Retinal pigment epithelial cell (primary cell): ENCODE data around the gene PRKCD.
A peak's percentile ranks its signal among the peaks of the same experiment; 100 is the strongest.

Source experiments
- DNase-seq: peaks from one replicate; pipeline ENCODE4 v3.0.0-alpha.2; 2010; ENCODE audit warnings: low read depth
- H3K4me3 ChIP-seq: 2 replicates; pipeline ENCODE4 v1.5.1; 2011; ENCODE audit warnings: mild to moderate bottlenecking, low read length, control low read depth, moderate library complexity
- TF ChIP-seq, protein P1 (sequence below): conservative IDR thresholded peaks from 2 replicates; pipeline ENCODE4 v1.5.1; 2011; ENCODE audit warnings: low read depth, low read length, control low read depth, inconsistent platforms

The PRKCD gene

DNA sequence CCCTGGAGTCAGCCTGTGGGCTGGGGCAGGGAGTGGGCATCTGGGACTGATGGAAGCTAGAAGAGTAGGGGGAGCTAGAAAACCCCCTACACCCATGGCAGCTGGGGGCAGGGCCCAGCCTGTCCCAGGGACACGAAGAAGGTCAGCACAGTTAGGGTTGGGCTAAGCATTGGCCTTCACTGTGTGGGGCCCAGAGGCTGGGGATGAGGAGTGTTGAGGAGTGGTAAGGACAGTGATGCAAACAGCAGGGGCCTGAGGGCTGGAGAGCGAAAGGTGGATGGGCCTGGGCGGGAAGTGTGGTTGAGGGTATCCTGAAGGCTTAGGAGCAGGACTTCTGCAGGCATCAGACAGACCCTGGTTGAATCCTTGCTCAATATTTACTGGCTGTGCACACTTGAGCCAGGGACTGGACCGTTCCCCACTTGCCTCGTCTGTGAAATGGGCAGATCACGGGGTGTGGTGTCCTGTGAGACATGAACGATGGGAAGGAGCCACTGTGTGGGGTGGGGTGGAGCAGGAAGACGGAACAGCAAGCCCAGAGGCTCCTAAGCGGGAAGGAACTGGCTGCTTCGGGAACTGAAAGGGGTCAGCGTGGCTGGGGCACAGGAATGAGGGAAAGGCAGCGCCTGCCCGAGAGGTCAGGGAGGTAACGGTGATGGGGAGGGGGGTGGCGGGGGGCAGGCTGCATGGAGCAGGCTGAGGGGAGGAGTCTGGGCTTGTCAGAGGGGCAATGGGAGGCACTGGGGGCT lies 7.3 kb downstream of the PRKCD start:
- DNase-seq, result no peak
- TF ChIP-seq, protein P1, sequence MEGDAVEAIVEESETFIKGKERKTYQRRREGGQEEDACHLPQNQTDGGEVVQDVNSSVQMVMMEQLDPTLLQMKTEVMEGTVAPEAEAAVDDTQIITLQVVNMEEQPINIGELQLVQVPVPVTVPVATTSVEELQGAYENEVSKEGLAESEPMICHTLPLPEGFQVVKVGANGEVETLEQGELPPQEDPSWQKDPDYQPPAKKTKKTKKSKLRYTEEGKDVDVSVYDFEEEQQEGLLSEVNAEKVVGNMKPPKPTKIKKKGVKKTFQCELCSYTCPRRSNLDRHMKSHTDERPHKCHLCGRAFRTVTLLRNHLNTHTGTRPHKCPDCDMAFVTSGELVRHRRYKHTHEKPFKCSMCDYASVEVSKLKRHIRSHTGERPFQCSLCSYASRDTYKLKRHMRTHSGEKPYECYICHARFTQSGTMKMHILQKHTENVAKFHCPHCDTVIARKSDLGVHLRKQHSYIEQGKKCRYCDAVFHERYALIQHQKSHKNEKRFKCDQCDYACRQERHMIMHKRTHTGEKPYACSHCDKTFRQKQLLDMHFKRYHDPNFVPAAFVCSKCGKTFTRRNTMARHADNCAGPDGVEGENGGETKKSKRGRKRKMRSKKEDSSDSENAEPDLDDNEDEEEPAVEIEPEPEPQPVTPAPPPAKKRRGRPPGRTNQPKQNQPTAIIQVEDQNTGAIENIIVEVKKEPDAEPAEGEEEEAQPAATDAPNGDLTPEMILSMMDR, result no peak
- H3K4me3 ChIP-seq, result no peak overlapping the region

DNA sequence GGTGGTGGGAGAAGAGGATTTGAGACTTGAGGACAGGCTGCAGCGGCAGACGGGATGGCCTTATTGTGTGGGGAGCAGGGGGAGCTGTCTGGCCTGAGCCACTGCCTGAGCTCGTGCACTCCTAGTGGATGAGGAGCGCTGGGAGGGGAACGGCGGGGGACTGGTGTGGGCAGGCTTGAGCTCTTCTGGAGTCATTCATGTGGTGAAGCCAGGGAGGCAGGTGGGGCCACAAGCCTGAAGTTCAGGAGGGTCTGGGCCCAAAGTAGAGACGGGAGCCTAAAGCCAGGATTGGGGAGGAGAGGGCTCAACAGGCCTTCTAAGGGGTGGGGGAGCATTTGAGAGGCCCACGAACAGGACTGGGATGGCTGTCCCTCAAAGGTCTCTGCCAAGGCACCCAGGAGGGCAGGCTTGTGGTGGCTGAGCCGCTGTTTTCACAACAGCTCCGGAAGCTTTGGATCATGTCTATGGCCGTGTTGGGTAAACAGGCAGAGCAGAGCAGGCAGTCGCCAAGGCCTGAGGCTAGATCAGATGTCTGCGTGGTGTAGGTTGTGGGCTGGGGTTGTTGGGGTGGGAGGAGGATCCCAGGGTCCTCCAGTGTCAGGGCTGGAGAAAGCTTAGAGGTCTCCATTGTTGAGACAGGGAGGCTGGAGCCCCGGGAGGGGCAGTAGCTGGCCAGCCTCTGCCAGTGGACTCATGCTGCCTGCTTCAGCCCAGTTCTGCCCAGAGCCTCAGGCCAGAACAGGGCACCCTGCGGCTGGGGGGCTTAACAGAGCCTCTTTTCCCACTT lies 8.2 kb downstream of the PRKCD start:
- no peak overlapping the region for H3K4me3 ChIP-seq
- TF ChIP-seq, protein P1, result peak; percentile 11
- DNase-seq, result no peak

DNA sequence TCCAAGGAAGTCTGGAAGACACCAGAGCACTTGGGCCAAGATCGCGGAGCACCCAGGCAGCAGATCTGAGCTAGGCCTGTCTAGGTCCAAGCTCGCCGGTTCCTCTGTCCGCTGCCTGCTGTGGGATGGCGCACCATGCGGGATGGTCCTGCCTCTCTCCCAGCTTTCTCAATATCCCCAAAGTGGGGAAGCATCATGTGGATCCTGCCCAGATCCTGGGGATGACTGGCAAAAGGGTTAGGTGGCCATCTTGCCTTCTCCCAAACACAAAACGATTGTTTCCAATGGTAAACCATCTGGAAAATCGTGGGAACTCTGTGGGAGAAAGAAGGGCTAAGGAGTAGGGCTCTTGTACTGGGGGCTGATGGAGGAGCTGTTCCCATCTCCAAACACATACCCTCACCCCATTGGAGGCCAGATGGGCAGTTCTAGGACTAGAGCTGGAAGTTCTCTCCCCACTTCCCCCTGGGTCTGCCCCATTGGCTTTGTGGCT lies 8.9 kb downstream of the PRKCD start:
- H3K4me3 ChIP-seq, result no peak overlapping the region
- TF ChIP-seq, protein P1, result no peak
- DNase-seq, result no peak

DNA sequence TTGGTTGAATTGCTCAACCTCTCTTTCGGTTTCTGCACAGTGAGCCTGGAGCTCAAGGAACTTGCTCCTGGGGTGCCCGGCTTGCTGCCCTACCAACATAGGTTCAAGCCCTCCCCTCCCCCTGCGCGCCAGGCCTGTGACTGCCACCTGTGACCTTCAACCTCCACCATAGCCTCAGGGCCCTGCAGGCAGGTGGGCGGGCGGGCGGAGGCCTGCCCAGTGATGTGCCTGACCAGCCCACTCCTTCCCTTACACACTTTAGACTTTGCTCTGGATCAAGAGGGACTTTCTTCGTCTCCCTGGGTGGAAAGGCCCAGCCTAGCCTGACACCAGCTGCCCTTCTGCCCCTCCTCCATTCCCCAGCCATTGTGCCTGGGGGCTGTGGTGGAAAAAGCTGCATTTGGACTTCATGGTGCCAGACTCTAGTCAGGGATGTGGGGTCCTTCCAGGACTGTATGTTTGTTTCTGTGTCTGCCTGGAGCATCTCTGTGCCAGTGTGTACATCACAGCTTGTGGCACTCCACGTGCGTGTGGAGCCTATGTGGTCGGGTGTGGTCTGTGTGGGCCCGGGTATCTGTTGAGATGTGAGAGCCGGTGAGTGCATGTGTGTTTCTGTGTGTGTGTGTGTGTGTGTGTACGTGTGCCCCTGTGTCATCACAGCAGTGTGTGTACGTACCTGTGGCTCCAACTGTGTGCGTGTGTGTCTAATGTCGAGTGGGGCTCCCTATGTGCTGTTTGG lies 9.5 kb downstream of the PRKCD start:
- no peak for DNase-seq
- TF ChIP-seq, protein P1, result no peak
- no peak overlapping the region for H3K4me3 ChIP-seq

DNA sequence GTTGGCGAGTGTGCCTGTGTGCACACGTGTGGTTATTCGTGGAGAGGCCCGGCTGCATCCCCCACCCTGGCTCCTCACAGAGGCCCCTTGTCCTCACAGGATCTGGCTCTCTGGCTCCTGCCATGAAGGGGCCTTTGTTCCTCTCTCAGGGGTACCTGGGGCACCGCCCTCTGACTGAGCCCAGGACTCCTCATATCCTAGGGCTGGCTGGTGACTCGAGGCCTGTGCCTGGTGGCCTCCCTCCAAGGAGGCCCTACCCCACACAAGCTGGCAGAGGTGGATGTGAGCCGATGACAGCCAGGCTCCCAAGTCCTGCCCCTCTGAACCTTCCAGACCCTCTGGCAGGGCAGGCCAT lies 10.0 kb downstream of the PRKCD start:
- DNase-seq, result no peak
- H3K4me3 ChIP-seq, result no peak overlapping the region
- TF ChIP-seq, protein P1, result no peak

DNA sequence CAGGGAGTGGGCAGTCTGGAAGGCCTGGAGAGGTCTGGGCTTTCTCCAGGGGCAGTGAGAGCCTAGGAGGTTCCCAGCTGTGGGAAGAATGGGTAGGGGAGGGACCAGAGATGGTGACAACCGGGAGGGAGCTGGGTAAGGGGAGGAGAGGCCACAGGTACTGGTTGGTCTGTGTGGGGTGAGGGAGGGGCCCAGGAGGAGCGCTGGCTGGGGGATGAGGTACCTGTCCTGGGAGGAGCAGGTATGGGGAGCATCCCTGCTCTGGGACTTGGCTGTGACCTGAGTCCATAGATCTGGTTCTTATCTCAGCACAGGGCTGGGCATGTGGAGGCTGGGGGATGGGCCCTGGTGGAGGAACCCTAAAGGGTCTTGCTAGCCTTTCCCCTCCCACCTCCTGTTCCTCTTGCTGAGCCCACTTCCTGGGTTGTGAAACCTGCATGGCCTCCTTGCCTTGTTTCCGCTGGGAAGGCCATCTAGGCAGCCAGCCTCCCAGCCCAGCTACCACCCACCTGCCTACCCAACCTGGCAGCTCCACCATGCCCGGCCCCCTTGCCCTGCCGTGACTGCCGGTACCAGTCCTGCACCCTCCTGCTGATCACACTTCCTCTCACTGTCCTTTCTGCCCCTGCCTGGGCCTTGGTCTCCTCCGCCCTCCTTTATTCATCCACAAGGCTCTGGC lies 11.0 kb downstream of the PRKCD start:
- DNase-seq, result no peak
- TF ChIP-seq, protein P1, result no peak
- H3K4me3 ChIP-seq, result no peak overlapping the region
